ENCODE measurements around the gene ADRM1. TPM values are rescaled to one million over a fixed set of nuclear protein-coding genes. Genes with fewer than 3 reads are reported as not detected.

The ADRM1 gene
- total RNA-seq, 1 experiment from 2014 or later, result 290 TPM

DNA sequence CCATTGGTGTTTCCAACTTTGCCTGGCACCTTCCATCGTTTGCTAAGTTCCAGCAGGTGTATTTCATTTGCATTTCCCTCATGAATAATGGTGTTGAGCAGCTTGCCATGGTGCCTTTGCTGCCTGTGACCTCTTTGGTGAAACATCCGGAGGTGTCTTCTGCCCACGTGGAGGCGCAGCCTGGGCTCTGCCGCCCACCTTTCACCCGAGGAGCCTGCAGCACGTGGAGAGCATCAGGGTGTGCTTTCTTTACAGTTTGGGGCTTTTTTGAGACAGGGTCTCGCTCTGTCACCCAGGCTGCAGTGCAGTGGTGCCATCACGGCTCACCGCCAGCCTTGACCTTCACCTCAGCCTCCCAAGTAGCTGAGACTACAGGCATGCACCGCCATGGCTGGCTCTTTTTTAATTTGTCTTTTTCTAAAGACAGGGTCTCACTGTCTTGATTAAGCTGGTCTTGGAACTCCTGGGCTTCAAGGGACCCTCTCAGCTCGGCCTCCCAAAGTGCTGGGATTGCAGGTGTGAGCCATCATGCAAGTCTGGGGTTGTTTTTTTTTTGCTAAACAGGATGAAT, 3.0 kb upstream of the ADRM1 start:
- Histone ChIP-seq H3K36me3 (replicated peaks; ENCODE audit: control insufficient read depth, insufficient read depth, low read length) (peaks cover 10% of the 10 kb centered on the region), H3K4me3 (ENCODE audit: insufficient read depth, low read depth, low read length) (no peak overlapping the region), H3K27me3 (ENCODE audit: control insufficient read depth, insufficient read depth, low read length) (no peaks in the 10 kb centered on the region)
- DNase-seq, result no peak

GRCh38 chr20:62300319-62300718, 2.5 kb upstream of the ADRM1 start:
- Histone ChIP-seq H3K4me3 (ENCODE audit: insufficient read depth, low read depth, low read length) (no peak overlapping the region), H3K36me3 (replicated peaks; ENCODE audit: control insufficient read depth, insufficient read depth, low read length) (peaks cover 16% of the 10 kb centered on the region), H3K27me3 (ENCODE audit: control insufficient read depth, insufficient read depth, low read length) (no peaks in the 10 kb centered on the region)
- no peak for DNase-seq

DNA sequence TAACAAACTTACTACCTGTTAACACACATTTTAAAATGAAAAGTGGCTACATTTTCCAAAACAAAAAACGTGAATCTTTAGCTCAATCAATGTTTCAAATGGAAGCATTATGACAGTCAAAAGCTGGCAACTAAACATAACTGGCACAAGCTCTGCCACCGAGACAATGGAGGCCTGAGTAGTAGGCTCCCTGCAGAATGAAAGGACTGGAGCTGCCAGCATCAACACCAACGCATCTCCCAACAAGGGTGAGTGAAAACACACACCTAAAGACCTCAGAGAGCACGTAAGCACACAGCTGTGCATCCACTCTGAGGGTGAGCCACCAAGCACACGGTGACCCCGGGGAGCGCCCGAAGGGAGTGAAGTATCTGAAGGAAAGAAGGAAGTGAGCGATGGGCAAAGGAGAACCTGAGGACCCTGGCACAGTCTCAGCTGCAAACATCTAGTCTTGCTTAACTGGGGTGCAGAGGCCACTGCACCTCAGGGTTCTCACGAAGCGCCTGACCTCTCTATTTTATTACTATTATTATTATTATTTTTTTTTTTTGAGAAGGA, 1.6 kb upstream of the ADRM1 start:
- no peaks in the 10 kb centered on the region for H3K27me3 ChIP-seq (ENCODE audit: control insufficient read depth, insufficient read depth, low read length)
- DNase-seq, result no peak
- peaks cover 21% of the 10 kb centered on the region for H3K36me3 ChIP-seq (replicated peaks; ENCODE audit: control insufficient read depth, insufficient read depth, low read length)
- H3K4me3 ChIP-seq (ENCODE audit: insufficient read depth, low read depth, low read length), result no peak overlapping the region

- Histone ChIP-seq H3K4me3 (ENCODE audit: insufficient read depth, low read depth, low read length) (peak overlapping the region; percentile 86), H3K27me3 (ENCODE audit: control insufficient read depth, insufficient read depth, low read length) (no peaks in the 10 kb centered on the region), H3K36me3 (replicated peaks; ENCODE audit: control insufficient read depth, insufficient read depth, low read length) (peaks cover 26% of the 10 kb centered on the region)
- DNase-seq, result peak; percentile 99
Observed at GRCh38 chr20:62301773-62302340, 940 bp upstream of the ADRM1 start.

- H3K27me3 ChIP-seq (ENCODE audit: control insufficient read depth, insufficient read depth, low read length), result no peaks in the 10 kb centered on the region
- DNase-seq, result no peak
- H3K36me3 ChIP-seq (replicated peaks; ENCODE audit: control insufficient read depth, insufficient read depth, low read length), result peaks cover 31% of the 10 kb centered on the region
- H3K4me3 ChIP-seq (ENCODE audit: insufficient read depth, low read depth, low read length), result peak overlapping the region; percentile 94
Observed at GRCh38 chr20:62303062-62303339, 204 bp downstream of the ADRM1 start.

DNA sequence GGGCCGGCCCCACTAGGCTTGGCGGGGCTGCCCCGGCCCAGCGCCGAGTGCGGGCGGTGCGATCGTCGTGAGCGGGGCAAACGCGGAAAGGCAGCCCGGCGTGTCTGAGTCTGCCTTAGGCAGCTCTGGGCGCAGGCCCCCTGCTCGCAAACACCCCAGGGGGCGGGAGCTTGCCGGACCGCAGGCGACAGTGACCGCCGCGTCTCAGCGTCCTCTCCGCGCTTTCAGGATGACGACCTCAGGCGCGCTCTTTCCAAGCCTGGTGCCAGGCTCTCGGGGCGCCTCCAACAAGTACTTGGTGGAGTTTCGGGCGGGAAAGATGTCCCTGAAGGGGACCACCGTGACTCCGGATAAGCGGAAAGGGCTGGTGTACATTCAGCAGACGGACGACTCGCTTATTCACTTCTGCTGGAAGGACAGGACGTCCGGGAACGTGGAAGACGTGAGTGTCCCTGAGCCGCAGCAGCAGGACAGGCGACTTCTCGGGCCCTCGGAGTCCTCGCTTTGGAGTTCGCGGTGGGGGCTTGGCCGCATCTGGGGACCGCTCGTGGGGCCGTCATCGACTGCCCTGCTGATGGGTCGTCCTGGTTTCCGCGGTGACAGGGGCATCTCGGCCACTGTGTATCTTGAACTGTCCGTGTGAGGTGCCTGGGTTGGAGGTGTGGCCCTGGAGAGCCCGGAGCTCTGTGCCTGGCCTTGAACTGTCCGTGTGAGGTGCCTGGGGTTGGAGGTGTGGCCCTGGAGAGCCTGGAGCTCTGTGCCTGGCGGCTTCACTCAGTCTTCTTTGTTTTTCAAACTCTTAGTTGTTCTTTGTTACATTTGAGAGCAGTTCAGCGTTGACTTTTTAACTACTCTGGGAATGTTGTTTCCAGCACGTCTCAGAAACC, 786 bp downstream of the ADRM1 start:
- H3K4me3 ChIP-seq (ENCODE audit: insufficient read depth, low read depth, low read length), result peak overlapping the region; percentile 94
- peaks cover 36% of the 10 kb centered on the region for H3K36me3 ChIP-seq (replicated peaks; ENCODE audit: control insufficient read depth, insufficient read depth, low read length)
- H3K27me3 ChIP-seq (ENCODE audit: control insufficient read depth, insufficient read depth, low read length), result no peaks in the 10 kb centered on the region
- no peak for DNase-seq

GRCh38 chr20:62304331-62305148, 1.7 kb downstream of the ADRM1 start:
- DNase-seq, result no peak
- Histone ChIP-seq H3K27me3 (ENCODE audit: control insufficient read depth, insufficient read depth, low read length) (no peaks in the 10 kb centered on the region), H3K36me3 (replicated peaks; ENCODE audit: control insufficient read depth, insufficient read depth, low read length) (peaks cover 39% of the 10 kb centered on the region), H3K4me3 (ENCODE audit: insufficient read depth, low read depth, low read length) (peak overlapping the region; percentile 94)

DNA sequence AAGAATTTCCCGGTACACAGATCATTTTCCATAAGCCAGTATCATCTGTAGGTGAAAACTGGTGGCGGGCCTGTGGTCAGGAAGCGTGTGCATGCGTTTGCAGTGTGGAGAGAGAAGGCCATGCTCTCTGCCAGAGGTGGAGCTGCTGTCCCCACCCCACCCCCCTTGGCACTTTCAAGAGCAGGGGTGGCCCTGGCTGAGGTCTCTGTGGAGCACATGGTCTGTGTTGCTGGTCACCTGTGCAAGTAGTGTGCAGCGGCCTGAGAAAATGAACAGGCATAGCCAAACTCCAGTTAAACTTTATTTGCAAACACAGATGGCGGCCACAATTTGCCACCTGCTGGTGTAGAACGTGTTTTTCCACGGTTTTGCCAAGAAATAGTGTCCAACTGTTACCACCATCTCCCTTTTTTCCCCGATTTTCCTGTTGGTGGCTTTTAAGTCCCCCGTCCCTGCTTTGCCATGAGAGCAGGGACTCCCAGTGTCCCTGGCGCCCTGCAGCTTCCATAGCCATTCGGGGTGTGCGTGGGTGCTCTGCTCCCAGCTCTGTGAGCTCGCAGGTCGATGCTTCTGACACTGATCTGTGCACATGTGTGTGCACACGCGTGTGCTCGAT, 2.5 kb downstream of the ADRM1 start:
- Histone ChIP-seq H3K27me3 (ENCODE audit: control insufficient read depth, insufficient read depth, low read length) (no peaks in the 10 kb centered on the region), H3K36me3 (replicated peaks; ENCODE audit: control insufficient read depth, insufficient read depth, low read length) (peaks cover 39% of the 10 kb centered on the region), H3K4me3 (ENCODE audit: insufficient read depth, low read depth, low read length) (no peak overlapping the region)
- DNase-seq, result peak; percentile 70

- DNase-seq, result no peak
- no peak overlapping the region for H3K4me3 ChIP-seq (ENCODE audit: insufficient read depth, low read depth, low read length)
- peaks cover 39% of the 10 kb centered on the region for H3K36me3 ChIP-seq (replicated peaks; ENCODE audit: control insufficient read depth, insufficient read depth, low read length)
- no peaks in the 10 kb centered on the region for H3K27me3 ChIP-seq (ENCODE audit: control insufficient read depth, insufficient read depth, low read length)
Observed at GRCh38 chr20:62305765-62306413, 3.1 kb downstream of the ADRM1 start.

- H3K36me3 ChIP-seq (replicated peaks; ENCODE audit: control insufficient read depth, insufficient read depth, low read length), result peaks cover 39% of the 10 kb centered on the region
- H3K27me3 ChIP-seq (ENCODE audit: control insufficient read depth, insufficient read depth, low read length), result no peaks in the 10 kb centered on the region
- no peak overlapping the region for H3K4me3 ChIP-seq (ENCODE audit: insufficient read depth, low read depth, low read length)
- peak; percentile 64 for DNase-seq
Observed at GRCh38 chr20:62306414-62307187, 3.8 kb downstream of the ADRM1 start.

DNA sequence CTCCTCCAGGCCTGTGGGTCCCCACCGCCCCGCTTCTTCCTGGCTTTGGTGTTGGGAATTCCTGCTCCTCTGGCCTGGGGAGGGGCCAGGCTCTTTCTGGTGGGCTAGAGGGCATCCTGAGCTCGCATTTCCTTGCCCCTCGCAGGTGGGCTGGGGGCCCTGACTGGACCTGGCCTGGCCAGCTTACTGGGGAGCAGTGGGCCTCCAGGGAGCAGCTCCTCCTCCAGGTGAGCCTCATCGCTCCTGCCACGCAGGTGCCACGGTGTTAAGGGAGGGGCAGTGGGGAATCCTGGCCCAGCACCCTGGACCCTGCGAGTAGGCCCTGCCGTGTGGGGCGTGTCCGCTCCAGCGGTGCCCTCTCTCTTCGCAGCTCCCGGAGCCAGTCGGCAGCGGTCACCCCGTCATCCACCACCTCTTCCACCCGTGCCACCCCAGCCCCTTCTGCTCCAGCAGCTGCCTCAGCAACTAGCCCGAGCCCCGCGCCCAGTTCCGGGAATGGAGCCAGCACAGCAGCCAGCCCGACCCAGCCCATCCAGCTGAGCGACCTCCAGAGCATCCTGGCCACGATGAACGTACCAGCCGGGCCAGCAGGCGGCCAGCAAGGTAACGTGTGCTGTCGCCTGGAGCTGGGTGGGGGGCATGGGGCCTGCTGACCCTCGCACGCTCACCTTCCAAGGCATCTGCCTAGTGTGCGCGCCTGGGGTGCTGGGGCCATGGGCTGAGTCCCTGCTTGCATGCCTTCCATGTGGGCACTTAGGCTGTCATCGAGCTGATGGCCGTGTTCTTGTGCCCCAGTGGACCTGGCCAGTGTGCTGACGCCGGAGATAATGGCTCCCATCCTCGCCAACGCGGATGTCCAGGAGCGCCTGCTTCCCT, 4.7 kb downstream of the ADRM1 start:
- DNase-seq, result peak; percentile 66
- Histone ChIP-seq H3K36me3 (replicated peaks; ENCODE audit: control insufficient read depth, insufficient read depth, low read length) (peaks cover 39% of the 10 kb centered on the region), H3K4me3 (ENCODE audit: insufficient read depth, low read depth, low read length) (no peak overlapping the region), H3K27me3 (ENCODE audit: control insufficient read depth, insufficient read depth, low read length) (no peaks in the 10 kb centered on the region)

GRCh38 chr20:62308102-62308822, 5.5 kb downstream of the ADRM1 start:
- no peak for DNase-seq
- no peak overlapping the region for H3K4me3 ChIP-seq (ENCODE audit: insufficient read depth, low read depth, low read length)
- peaks cover 43% of the 10 kb centered on the region for H3K36me3 ChIP-seq (replicated peaks; ENCODE audit: control insufficient read depth, insufficient read depth, low read length)
- no peaks in the 10 kb centered on the region for H3K27me3 ChIP-seq (ENCODE audit: control insufficient read depth, insufficient read depth, low read length)
